ENCODE results near the gene NT5DC2.
"Not testable (repeated sequence)": the region's sequence is repeated elsewhere in the genome, so short reads cannot be mapped to it uniquely, and the experiment has no call there.

Gene NT5DC2

GRCh38 chr3:52537165-52537620 lies 3.5 kb upstream of the NT5DC2 start:
- DNase-seq, result no peak

GRCh38 chr3:52536369-52537164 lies 2.9 kb upstream of the NT5DC2 start, which contains the start of gene UQCC5:
UQCC5 (plus strand) TSS chr3:52536605; CDS start chr3:52536756, 151 bp downstream.
- peak; percentile 99 for DNase-seq

- DNase-seq, result no peak
Measured at GRCh38 chr3:52536112-52536368, 2.4 kb upstream of the NT5DC2 start.

DNA sequence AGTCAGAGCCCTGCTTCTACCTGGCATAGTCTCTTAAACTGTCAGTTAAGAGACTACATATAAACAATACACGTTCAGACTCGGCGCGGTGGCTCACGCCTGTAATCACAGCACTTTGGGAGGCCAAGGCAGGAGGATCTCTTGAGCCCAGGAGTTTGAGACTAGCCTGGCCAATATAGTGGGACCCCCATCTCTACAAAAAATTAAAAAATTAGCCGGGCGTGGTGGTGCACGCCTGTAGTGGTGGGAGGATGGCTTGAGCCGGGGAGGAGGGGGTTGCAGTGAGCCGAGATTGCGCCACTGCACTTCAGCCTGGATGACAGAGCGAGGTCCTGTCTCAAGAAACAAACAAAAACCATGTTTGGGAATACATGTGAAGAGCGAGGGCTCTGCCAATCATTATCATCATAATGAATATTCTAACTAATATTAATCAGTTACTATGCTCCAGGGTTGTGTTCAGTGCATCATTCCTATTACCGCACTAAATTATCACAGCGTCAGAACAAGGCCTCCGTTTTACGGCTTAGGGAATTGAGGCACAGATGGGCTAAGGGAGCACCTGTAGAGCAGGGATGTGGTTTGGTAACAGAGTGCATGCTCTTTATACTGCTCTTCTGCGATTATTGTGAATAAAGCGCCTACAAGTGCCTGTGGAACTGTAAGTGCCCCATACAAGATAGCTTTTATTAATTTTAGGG lies 1.9 kb upstream of the NT5DC2 start:
- DNase-seq, result no peak

GRCh38 chr3:52534281-52535183 lies 875 bp upstream of the NT5DC2 start:
- DNase-seq, result peak; percentile 56

- peak; percentile 14 for DNase-seq
Measured at GRCh38 chr3:52532838-52533622, 627 bp downstream of the NT5DC2 start.

- peak; percentile 45 for DNase-seq
Measured at GRCh38 chr3:52532517-52532837, 1.2 kb downstream of the NT5DC2 start.

- DNase-seq, result no peak
Measured at GRCh38 chr3:52531860-52532516, 1.7 kb downstream of the NT5DC2 start.

GRCh38 chr3:52530918-52531826 lies 2.5 kb downstream of the NT5DC2 start:
- no peak for DNase-seq

DNA sequence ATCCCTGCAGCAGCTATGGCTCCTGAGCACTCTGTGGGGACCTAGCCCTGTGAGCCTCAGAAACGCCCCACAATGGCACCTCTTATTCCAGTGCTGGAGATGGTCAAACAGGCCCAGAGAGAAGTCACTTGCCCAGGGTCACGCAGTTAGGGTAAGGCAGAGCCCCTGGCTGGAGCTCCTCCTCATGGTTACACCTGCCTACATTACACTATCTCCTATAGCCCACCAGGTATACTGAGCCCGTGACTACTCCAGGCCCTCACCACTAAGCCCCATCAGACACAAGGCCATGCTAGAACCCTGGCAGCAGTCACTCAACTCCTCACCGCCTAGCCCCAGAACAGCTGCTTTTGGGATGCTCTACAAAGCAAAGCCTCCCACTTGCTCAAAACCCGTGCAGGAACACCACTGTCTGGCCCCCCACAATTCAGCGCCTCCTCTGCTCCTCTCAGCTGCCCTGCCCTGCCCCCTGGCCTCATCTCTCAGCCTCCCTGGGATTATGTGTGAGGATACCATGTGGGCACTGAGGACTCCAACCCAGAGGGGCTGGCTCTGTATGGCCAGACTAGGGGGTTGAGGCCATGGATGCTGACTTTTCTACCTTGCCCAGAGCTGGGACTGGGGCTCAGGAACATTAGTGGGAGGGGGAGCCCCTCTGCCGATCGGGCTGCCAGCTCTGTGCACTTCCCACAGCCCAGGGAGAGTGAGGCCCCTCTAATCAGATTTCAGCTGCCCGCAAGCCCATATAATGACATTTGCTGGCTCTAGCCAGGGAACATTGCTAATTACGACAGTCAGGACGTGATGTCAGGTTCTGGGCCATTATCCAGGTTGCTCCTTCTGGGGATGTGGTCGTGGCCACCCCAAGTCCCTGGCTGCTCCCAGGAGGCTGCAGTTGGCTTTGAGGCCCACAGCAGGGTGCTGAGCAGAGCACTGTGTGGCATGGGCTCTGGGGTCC lies 4.0 kb downstream of the NT5DC2 start:
- DNase-seq, result no peak

- DNase-seq, result no peak
Measured at GRCh38 chr3:52528586-52529375, 4.9 kb downstream of the NT5DC2 start.

- no peak for DNase-seq
Measured at GRCh38 chr3:52527732-52528585, 5.7 kb downstream of the NT5DC2 start.

DNA sequence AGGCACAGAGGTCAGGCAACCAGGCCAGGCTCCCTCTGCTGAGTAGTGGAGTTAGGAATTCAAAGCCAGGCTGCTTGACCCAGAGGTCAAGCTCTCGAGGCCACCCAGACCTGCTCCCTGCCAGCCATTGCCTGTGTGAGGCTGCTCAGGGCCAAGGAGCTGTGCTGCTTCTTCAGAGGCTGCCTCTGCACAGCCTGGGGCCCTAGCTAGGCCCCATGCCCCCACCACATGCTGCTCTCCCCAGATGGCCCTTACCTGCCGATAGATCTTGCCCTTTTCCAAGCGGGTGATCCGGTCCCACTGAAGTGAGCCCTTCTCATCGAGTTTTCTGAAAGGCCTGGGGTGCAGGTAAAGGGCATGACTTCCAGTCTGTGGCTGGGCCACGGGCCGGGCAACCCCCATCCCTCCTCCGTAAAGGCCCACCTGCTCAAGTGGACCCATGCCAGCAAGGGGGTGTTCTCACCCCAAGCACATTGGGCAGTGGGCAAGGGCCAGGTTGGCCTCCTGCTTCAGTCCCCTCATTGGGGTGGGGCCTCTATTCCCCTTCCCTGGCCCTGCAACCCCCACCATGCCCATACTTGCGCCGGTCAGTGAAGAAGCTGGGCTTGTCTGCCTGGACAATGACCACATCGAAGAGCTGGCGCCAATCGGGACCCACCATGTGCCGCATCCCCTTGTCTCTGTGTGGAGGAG lies 6.5 kb downstream of the NT5DC2 start:
- no peak for DNase-seq

DNA sequence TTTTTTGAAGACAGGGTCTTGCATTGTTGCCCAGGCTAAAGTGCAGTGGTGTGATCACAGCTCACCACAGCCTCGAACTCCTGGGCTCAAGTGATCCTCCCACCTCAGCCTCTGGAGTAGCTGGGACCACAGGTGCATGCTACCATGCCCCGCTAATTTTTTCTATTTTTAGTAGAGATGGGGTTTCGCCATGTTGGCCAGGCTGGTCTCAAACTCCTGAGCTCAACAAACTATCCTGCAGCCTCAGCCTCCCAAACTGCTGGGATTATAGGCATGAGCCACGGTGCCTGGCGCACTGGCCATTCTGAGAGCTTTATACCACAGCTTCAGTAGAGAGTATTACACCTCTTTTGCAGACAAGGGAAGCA lies 7.0 kb downstream of the NT5DC2 start:
- not testable (repeated sequence) for DNase-seq

- DNase-seq, result no peak
Measured at GRCh38 chr3:52525680-52526561, 7.7 kb downstream of the NT5DC2 start.
